Hepatocyte (in vitro differentiated cells): Measurements from ENCODE around the gene RAB1A.

Source experiments
- CTCF ChIP-seq: fragments of 200-600 bp; sonication (generic); IDR thresholded peaks from 2 replicates; pipeline ENCODE4 v1.5.1; 2016; ENCODE audit warnings: antibody characterized with exemption, mild to moderate bottlenecking; ENCODE audit not compliant: poor library complexity
- EZH2 ChIP-seq: fragments of 200-600 bp; sonication (generic); IDR thresholded peaks from 2 replicates; pipeline ENCODE4 v1.6.1; 2016; ENCODE audit warnings: antibody characterized with exemption, mild to moderate bottlenecking, borderline replicate concordance

GRCh38 chr2:65067806-65068553 is 61.9 kb downstream of the RAB1A start:
- TF ChIP-seq CTCF = no peak
- TF ChIP-seq EZH2 = no peak
